GM12872 (cell line): ENCODE data around the gene ASXL3.

ENCODE experiments used
- TF ChIP-seq, protein P1 (sequence below): IDR thresholded peaks from 3 replicates; pipeline ENCODE4 v1.5.1; 2011; ENCODE audit warnings: low read depth, mild to moderate bottlenecking, low read length, moderate library complexity; ENCODE audit not compliant: insufficient read depth

Gene ASXL3

DNA sequence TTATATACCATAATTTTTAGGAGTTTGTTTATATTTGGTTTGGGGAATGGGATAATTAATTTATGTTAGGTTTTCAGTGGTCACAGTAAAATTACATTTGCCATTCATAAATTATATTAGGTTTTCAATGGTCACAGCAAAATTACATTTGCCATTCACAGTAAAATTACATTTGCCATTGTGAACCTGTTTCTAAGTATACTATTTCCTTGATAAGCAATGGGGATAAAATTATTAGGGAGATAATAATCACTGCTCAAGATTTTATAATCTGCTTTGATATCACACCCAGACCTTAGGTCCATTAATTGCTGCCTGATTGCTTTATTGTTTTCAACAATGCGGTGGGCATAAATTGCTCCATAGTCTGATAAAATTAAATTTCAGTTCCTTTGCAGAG is 124.6 kb downstream of the ASXL3 start:
- TF ChIP-seq, protein P1, sequence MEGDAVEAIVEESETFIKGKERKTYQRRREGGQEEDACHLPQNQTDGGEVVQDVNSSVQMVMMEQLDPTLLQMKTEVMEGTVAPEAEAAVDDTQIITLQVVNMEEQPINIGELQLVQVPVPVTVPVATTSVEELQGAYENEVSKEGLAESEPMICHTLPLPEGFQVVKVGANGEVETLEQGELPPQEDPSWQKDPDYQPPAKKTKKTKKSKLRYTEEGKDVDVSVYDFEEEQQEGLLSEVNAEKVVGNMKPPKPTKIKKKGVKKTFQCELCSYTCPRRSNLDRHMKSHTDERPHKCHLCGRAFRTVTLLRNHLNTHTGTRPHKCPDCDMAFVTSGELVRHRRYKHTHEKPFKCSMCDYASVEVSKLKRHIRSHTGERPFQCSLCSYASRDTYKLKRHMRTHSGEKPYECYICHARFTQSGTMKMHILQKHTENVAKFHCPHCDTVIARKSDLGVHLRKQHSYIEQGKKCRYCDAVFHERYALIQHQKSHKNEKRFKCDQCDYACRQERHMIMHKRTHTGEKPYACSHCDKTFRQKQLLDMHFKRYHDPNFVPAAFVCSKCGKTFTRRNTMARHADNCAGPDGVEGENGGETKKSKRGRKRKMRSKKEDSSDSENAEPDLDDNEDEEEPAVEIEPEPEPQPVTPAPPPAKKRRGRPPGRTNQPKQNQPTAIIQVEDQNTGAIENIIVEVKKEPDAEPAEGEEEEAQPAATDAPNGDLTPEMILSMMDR, result no peak

DNA sequence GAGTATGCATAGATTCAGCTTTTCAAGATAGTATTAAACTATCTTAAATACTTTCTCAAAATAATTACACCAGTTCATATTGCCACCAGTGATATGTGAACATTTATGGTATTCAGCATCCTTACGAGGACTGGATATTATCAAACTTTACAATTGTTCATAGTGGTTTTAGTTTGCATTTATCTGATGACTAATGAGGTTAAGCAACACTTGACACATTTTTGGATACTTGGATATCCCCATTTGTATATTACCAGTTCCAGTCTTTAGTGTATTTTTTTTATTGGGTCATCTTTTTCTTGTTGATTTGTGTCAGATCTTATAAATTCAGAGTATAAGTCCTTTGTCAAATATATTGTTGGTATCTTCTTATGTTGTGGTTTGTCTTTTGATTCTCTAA is 128.4 kb downstream of the ASXL3 start:
- TF ChIP-seq, protein P1, result no peak

DNA sequence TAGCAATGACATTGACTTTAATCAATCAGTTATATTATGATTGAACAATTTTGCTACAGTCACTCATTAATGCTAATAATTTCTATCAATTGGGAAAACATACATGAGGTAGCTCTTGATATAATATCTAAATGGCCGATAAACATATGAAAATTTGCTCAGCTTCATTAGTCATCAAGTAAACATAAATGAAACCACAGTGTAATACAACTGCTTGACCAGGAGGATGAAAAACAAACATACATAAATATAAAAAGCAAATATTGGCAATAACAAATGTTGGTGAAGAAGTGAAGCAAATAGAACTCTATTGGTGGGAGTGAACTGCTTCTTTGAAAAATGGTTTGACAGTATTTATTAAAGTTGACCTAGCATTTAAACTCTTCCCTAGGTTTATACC is 130.9 kb downstream of the ASXL3 start:
- TF ChIP-seq, protein P1, result no peak

DNA sequence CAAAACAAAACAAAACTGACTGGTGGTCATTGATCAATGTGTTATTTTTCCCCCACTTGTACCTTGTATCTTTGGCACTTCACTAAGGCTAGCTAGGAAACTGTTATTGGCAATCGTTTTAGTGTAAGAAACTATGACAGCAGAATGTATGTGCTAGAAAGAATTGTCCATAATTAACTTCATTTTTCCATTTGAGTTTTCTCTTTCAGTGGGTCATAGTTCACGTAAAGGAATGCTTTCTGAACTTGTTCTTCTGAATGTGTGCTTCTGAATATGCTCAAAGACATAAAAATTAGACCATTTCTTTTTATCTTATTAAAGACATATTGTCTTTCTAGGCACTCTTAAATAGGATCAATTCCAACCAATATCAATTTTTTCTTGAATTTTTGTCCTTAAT is 132.2 kb downstream of the ASXL3 start:
- TF ChIP-seq, protein P1, result no peak

DNA sequence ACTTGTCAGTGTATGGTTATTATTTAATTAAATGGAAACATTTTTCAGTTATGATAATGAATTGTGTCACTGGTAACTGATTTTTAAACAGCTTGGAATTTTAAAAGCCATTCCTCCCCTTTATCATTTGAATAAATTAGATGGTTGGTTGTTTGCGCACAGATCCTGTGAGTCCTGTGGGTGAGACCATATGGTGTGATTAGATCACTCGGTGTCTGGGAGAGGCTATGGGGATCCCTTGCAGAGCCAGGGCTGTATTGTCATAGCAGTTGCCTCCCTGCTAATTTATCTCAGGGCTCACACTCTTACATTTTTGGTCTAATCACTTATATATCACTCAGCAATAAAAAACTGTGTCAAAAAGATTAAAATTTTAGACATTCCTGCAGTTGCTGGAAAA is 133.5 kb downstream of the ASXL3 start:
- TF ChIP-seq, protein P1, result no peak

DNA sequence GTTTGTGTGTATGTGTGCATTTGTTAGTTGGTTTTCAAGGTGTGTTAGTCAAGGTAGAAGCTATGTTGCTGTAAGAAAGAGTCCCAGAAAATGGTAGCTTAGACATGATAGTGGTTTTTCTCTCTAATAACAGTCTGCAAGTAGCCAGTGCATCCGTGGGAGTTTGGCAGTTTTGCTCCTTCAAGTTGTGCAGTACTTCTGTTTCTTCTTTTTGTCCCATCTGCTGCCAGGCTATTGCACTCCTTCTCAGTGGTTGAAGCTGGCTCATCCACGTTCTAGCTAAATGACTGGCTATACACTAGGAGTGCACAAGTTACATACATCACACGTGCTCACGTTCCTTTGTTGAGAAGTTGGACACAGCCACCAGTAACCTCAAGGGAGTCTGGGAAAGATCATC is 134.7 kb downstream of the ASXL3 start:
- TF ChIP-seq, protein P1, result no peak

DNA sequence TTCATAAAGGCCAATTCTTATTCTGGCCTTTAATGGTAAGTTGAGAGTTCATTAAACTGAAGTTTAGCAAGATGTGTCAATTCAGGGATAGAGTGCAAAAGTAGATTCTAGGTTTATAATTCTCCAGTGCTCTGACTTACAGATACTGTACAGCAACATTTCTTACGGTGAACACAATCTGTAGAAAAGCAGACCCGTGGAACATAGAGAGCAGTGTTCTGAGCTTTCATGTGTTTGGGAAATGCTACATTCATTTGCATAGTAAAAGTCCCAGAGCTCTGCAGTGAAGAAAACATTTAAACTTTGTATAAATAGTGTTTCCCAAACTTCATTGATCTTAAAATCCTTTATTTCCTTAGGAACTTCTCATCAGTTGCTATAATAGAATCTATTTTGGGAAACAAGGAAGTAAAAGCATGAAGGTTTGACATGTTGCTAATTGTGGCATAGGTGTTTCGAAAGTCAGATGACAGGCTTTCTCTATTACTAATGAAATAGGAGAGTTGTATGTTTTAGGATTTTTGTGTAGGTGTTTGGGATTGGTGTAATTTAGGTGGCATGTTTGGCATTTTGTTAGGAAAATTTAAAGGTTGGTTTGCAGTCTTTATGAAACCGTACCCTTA is 138.2 kb downstream of the ASXL3 start:
- TF ChIP-seq, protein P1, result no peak
